Superior temporal gyrus (tissue), 1 donor: ENCODE measurements around the gene OXA1L.
"Not testable (repeated sequence)": the region's sequence is repeated elsewhere in the genome, so short reads cannot be mapped to it uniquely, and the experiment has no call there.

Experiments
- DNase-seq: peaks from one replicate; pipeline ENCODE4 v3.0.0-alpha.2; 2016; ENCODE audit errors: extremely low spot score

Gene OXA1L

GRCh38 chr14:22766457-22767322 is at the start of gene OXA1L:
Gene OXA1L (plus strand): TSS chr14:22766688. CDS start chr14:22766702, 14 bp downstream.
- DNase-seq: peak; percentile 99

GRCh38 chr14:22718091-22718490 is 48.4 kb upstream of the OXA1L start:
- DNase-seq: no peak

- no peak for DNase-seq
These were observed 45.3 kb upstream of the OXA1L start for GRCh38 chr14:22721213-22721612.

- no peak for DNase-seq
These were observed 42.7 kb upstream of the OXA1L start for GRCh38 chr14:22723815-22724214.

- not testable (repeated sequence) for DNase-seq
These were observed 41.6 kb upstream of the OXA1L start for GRCh38 chr14:22724847-22725246.

GRCh38 chr14:22725374-22725773 is 41.1 kb upstream of the OXA1L start:
- DNase-seq: not testable (repeated sequence)

GRCh38 chr14:22726012-22726411 is 40.5 kb upstream of the OXA1L start:
- DNase-seq: no peak

- not testable (repeated sequence) for DNase-seq
These were observed 34.4 kb upstream of the OXA1L start for GRCh38 chr14:22732062-22732461.

GRCh38 chr14:22733829-22734228 is 32.7 kb upstream of the OXA1L start:
- no peak for DNase-seq

- DNase-seq: no peak
These were observed 31.4 kb upstream of the OXA1L start for GRCh38 chr14:22735096-22735495.

- DNase-seq: not testable (repeated sequence)
These were observed 30.1 kb upstream of the OXA1L start for GRCh38 chr14:22736384-22736783.

- DNase-seq: no peak
These were observed 29.4 kb upstream of the OXA1L start for GRCh38 chr14:22737052-22737451.

GRCh38 chr14:22739423-22739822 is 27.1 kb upstream of the OXA1L start:
- DNase-seq: no peak

GRCh38 chr14:22740020-22740419 is 26.5 kb upstream of the OXA1L start:
- no peak for DNase-seq

GRCh38 chr14:22747769-22748168 is 18.7 kb upstream of the OXA1L start:
- DNase-seq: no peak

GRCh38 chr14:22748206-22748605 is 18.3 kb upstream of the OXA1L start:
- DNase-seq: no peak

GRCh38 chr14:22748631-22749068 is 17.8 kb upstream of the OXA1L start:
- no peak for DNase-seq

- no peak for DNase-seq
These were observed 14.1 kb upstream of the OXA1L start for GRCh38 chr14:22752422-22752821.

GRCh38 chr14:22753586-22753985 is 12.9 kb upstream of the OXA1L start:
- DNase-seq: no peak

GRCh38 chr14:22757972-22758650 is 8.4 kb upstream of the OXA1L start:
- not testable (repeated sequence) for DNase-seq

GRCh38 chr14:22761734-22762133 is 4.8 kb upstream of the OXA1L start:
- DNase-seq: no peak

- DNase-seq: no peak
These were observed 2.1 kb upstream of the OXA1L start for GRCh38 chr14:22764382-22764781.

GRCh38 chr14:22767323-22767589 is 768 bp downstream of the OXA1L start:
- DNase-seq: no peak
